HepG2 (cell line): ENCODE measurements around the gene AFAP1L2.

Source experiments
- ETV5 ChIP-seq: IDR thresholded peaks from 2 replicates; pipeline ENCODE4 v1.6.1; 2018; ENCODE audit warnings: missing biosample characterization, missing genetic modification reagents, inconsistent platforms, borderline replicate concordance
- ZFX ChIP-seq: sonication (generic); formaldehyde crosslinking; IDR thresholded peaks from 2 replicates; pipeline ENCODE4 v1.4.0; 2020; ENCODE audit warnings: mild to moderate bottlenecking, low read depth, missing genetic modification reagents, moderate library complexity
- ZNF747 ChIP-seq: sonication (generic); formaldehyde crosslinking; IDR thresholded peaks from 2 replicates; pipeline ENCODE4 v1.8.1; 2023; ENCODE audit warnings: missing genetic modification reagents, mild to moderate bottlenecking, borderline replicate concordance
- TF ChIP-seq, protein P1 (sequence below): sonication (generic); formaldehyde crosslinking; IDR thresholded peaks from 2 replicates; pipeline ENCODE4 v1.5.0; 2020; ENCODE audit warnings: mild to moderate bottlenecking, missing genetic modification reagents, moderate library complexity

DNA sequence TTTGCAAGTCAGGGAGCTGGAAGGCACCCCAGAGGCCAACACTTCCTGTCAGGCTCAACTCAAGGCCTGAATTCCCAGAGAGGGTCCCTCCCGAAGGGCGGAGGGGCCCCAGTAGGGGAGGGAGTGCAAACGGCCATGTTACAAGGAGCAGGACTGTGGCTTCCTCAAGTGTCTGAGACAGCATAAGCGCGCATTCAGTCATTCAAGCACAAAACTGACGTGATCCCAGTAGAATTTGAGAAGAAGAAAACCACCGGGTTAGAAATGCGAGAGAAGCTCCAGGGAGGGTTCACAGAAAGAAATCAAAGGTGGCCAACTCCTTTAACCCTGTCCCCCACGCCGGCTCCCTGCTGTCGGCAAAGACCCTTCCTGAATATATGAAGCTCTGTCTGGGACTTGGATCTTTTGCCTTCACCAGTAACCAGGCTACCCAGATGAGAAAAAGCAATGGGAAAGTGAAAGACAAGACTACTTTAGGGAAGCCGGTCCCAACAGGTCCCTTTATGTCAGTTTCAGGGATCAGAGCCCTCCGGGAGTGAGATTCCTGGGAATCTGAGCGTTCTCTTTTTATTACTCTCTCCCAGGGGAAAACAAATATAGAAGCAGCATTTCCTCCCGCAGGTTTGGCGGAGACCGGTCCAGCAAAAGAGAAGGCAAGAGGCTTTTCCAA lies 1.3 kb downstream of the AFAP1L2 start:
- TF ChIP-seq, protein P1, sequence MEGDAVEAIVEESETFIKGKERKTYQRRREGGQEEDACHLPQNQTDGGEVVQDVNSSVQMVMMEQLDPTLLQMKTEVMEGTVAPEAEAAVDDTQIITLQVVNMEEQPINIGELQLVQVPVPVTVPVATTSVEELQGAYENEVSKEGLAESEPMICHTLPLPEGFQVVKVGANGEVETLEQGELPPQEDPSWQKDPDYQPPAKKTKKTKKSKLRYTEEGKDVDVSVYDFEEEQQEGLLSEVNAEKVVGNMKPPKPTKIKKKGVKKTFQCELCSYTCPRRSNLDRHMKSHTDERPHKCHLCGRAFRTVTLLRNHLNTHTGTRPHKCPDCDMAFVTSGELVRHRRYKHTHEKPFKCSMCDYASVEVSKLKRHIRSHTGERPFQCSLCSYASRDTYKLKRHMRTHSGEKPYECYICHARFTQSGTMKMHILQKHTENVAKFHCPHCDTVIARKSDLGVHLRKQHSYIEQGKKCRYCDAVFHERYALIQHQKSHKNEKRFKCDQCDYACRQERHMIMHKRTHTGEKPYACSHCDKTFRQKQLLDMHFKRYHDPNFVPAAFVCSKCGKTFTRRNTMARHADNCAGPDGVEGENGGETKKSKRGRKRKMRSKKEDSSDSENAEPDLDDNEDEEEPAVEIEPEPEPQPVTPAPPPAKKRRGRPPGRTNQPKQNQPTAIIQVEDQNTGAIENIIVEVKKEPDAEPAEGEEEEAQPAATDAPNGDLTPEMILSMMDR (CRISPR knock-in tag): no peak
- TF ChIP-seq ZNF747 (CRISPR knock-in tag): no peak
- TF ChIP-seq ZFX (CRISPR knock-in tag): no peak
- TF ChIP-seq ETV5 (CRISPR knock-in tag): no peak
